ENCODE measurements around the gene DPEP2NB. TPM values are rescaled to one million over a fixed set of nuclear protein-coding genes. Genes with fewer than 3 reads are reported as not detected.
A peak's percentile ranks its signal among the peaks of the same experiment; 100 is the strongest.
"Not testable (repeated sequence)": the region's sequence is repeated elsewhere in the genome, so short reads cannot be mapped to it uniquely, and the experiment has no call there.

Gene DPEP2NB
- total and polyA plus RNA-seq, 2 donors (not counting 3 experiments of a cell fraction or from before 2014, with no cell fraction given), result not detected

- no peak for TF ChIP-seq JUN (IDR thresholded peaks at IDR 0.05; ENCODE audit: borderline replicate concordance, insufficient read depth, insufficient read length, low read depth)
- no peak for TF ChIP-seq POLR2A (IDR thresholded peaks at IDR 0.05; ENCODE audit: low read depth, low read length)
- no peak for TF ChIP-seq FOS (IDR thresholded peaks at IDR 0.05; ENCODE audit: borderline replicate concordance, insufficient read depth, low read length)
- TF ChIP-seq POLR2AphosphoS5 (IDR thresholded peaks at IDR 0.05; ENCODE audit: insufficient read depth, low read depth, low read length), result no peak
- no peak for TF ChIP-seq CTCF (IDR thresholded peaks at IDR 0.05; ENCODE audit: extremely low read depth in 1 of 2, insufficient read depth in 1 of 2, low read depth in 1 of 2, low read length in 2 of 2)
- TF ChIP-seq GATA2 (IDR thresholded peaks at IDR 0.05; ENCODE audit: insufficient read depth, insufficient read length, low read depth, low read length), result no peak
- TF ChIP-seq MYC (IDR thresholded peaks at IDR 0.05; ENCODE audit: low read depth, low read length), result no peak
- no peak for TF ChIP-seq MAX (IDR thresholded peaks at IDR 0.05; ENCODE audit: insufficient read depth, insufficient read length)
- no peak for TF ChIP-seq EZH2 (IDR thresholded peaks at IDR 0.05; ENCODE audit: borderline replicate concordance, low read depth, low read length, severe bottlenecking)
- H3K27ac ChIP-seq (ENCODE audit: insufficient read depth, low read depth, low read length), result no peak overlapping the region
- no peaks in the 10 kb centered on the region for H4K20me1 ChIP-seq (replicated peaks; ENCODE audit: control insufficient read depth, extremely low read depth, insufficient read depth, low read length)
- no peak overlapping the region for H3K9ac ChIP-seq (replicated peaks; ENCODE audit: extremely low read depth, insufficient read depth, low read length)
- POLR2A ChIA-PET, result no interaction called here
- H3K9me1 ChIP-seq (replicated peaks; ENCODE audit: control insufficient read depth, extremely low read depth, insufficient read depth, low read length), result no peaks in the 10 kb centered on the region
- H3K4me2 ChIP-seq (ENCODE audit: insufficient read depth, low read length), result no peak overlapping the region
- DNase-seq (ENCODE audit: low read depth, low spot score) (no peak), FAIRE-seq (no peak)
- no peaks in the 10 kb centered on the region for H3K9me3 ChIP-seq (replicated peaks; ENCODE audit: control insufficient read depth, insufficient read depth, low read length)
- intact Hi-C loops (cut with micrococcal nuclease), result no loop called here
- CTCF ChIA-PET, result interaction anchor here (0.9 to 3.3 kb wide), 5 partner anchors 18 to 76 kb away, joined by 3 to 11 read pairs (median 3); partner anchors contain the start of genes DDX28 and DUS2
- dilution Hi-C loops (cut with MboI; ENCODE audit: extremely low pct_ligation_motif_present, low sequenced_read_pairs), result no loop called here
- H3K36me3 ChIP-seq (ENCODE audit: control insufficient read depth in 2 of 2, extremely low read depth in 1 of 2, insufficient read depth in 2 of 2, low read length in 2 of 2), result no peaks in the 10 kb centered on the region
- peak overlapping the region; percentile 10 for H2AFZ ChIP-seq (ENCODE audit: low read depth, low read length)
- H3K27me3 ChIP-seq (ENCODE audit: control insufficient read depth in 2 of 2, insufficient read depth in 2 of 2, low read length in 2 of 2), result no peaks in the 10 kb centered on the region
- no peaks in the 10 kb centered on the region for H3K79me2 ChIP-seq (ENCODE audit: control insufficient read depth, insufficient read depth, low read length)
- no peak overlapping the region for H3K4me3 ChIP-seq (replicated peaks in 1 of 3; ENCODE audit: insufficient read depth in 1 of 3, low read depth in 1 of 3, low read length in 3 of 3)
- no TSS peak for BruUV-seq (replicated peaks)
- H3K4me1 ChIP-seq (ENCODE audit: control insufficient read depth, extremely low read depth, insufficient read depth, low read length), result peaks cover 9% of the 10 kb centered on the region
Observed at GRCh38 chr16:67999985-68000384, 15.7 kb downstream of the DPEP2NB start.

GRCh38 chr16:67998779-67999688, 16.7 kb downstream of the DPEP2NB start, which contains the start of gene DPEP2:
Gene DPEP2, minus strand, starts transcription at chr16:67999484. Its CDS starts 6,272 bp downstream, at chr16:67993212.
- CTCF ChIA-PET, result interaction anchor here (1.2 to 3.3 kb wide), 2 partner anchors 20 to 42 kb away, joined by 3 to 11 read pairs; no protein-coding TSS in a partner anchor
- H3K27ac ChIP-seq (ENCODE audit: insufficient read depth, low read depth, low read length); H3K9me3 ChIP-seq (replicated peaks; ENCODE audit: control insufficient read depth, insufficient read depth, low read length); H4K20me1 ChIP-seq (replicated peaks; ENCODE audit: control insufficient read depth, extremely low read depth, insufficient read depth, low read length); H3K27me3 ChIP-seq (ENCODE audit: control insufficient read depth in 2 of 2, insufficient read depth in 2 of 2, low read length in 2 of 2); BruUV-seq (replicated peaks); H3K4me1 ChIP-seq (ENCODE audit: control insufficient read depth, extremely low read depth, insufficient read depth, low read length); intact Hi-C loops (cut with micrococcal nuclease); H3K9me1 ChIP-seq (replicated peaks; ENCODE audit: control insufficient read depth, extremely low read depth, insufficient read depth, low read length); DNase-seq (ENCODE audit: low read depth, low spot score); H3K9ac ChIP-seq (replicated peaks; ENCODE audit: extremely low read depth, insufficient read depth, low read length); H3K79me2 ChIP-seq (ENCODE audit: control insufficient read depth, insufficient read depth, low read length); POLR2A ChIA-PET; H3K4me3 ChIP-seq (replicated peaks in 1 of 3; ENCODE audit: insufficient read depth in 1 of 3, low read depth in 1 of 3, low read length in 3 of 3); dilution Hi-C loops (cut with MboI; ENCODE audit: extremely low pct_ligation_motif_present, low sequenced_read_pairs); H3K36me3 ChIP-seq (ENCODE audit: control insufficient read depth in 2 of 2, extremely low read depth in 1 of 2, insufficient read depth in 2 of 2, low read length in 2 of 2); H3K4me2 ChIP-seq (ENCODE audit: insufficient read depth, low read length); FAIRE-seq: not testable (repeated sequence)
- H2AFZ ChIP-seq (ENCODE audit: low read depth, low read length), result peak within 1 kb of the TSS; percentile 16

Measured in endothelial cell of umbilical vein (primary cell).